Natural killer cell (primary cell): Measurements from ENCODE around the gene TNNI3K. TPM values are rescaled to one million over a fixed set of nuclear protein-coding genes. Genes with fewer than 3 reads are reported as not detected.

Experiments used
- ATAC-seq, 3 donors: fragments of 150-1000 bp in 2 of 3; fragments of 200-7000 bp in 1 of 3; cut with Tn5 transposase; 1 replicate in 1 of 3; 2 replicates in 2 of 3; pipeline ENCODE4 v1.10.0; 2021; ENCODE audit warnings: mild to moderate bottlenecking in 2 of 3, moderate library complexity in 2 of 3
- DNase-seq, 2 donors: peaks; one replicate each; pipeline versions ENCODE4 v3.0.0 to v3.0.0-alpha.2; 2013 to 2021; ENCODE audit warnings: mixed read lengths in 1 of 2
- H3K27ac ChIP-seq: one replicate; pipeline ENCODE4 v1.5.1; 2013; ENCODE audit warnings: mild to moderate bottlenecking, low read length
- H3K27me3 ChIP-seq: one replicate; pipeline ENCODE4 v1.6.1; 2013; ENCODE audit warnings: low read length; ENCODE audit not compliant: control insufficient read depth, insufficient read depth
- H3K36me3 ChIP-seq: one replicate; pipeline ENCODE4 v1.6.1; 2013; ENCODE audit warnings: low read length; ENCODE audit not compliant: control insufficient read depth, insufficient read depth
- H3K4me1 ChIP-seq: one replicate; pipeline ENCODE4 v1.6.1; 2013; ENCODE audit warnings: low read length; ENCODE audit not compliant: control insufficient read depth, insufficient read depth
- H3K4me3 ChIP-seq: one replicate; pipeline ENCODE4 v1.5.1; 2013; ENCODE audit warnings: low read length
- H3K9me3 ChIP-seq: one replicate; pipeline ENCODE4 v1.6.1; 2013; ENCODE audit warnings: low read length; ENCODE audit not compliant: control insufficient read depth, insufficient read depth
- H3K27ac Mint-ChIP-seq, 2 donors: one replicate each; pipeline ENCODE4 v1.8.0; 2022; ENCODE audit warnings: mild to moderate bottlenecking in 2 of 2, mixed read lengths in 2 of 2, moderate library complexity in 1 of 2
- H3K27me3 Mint-ChIP-seq, 2 donors: one replicate each; pipeline ENCODE4 v1.8.0; 2022; ENCODE audit warnings: low read depth in 2 of 2, mixed read lengths in 2 of 2
- H3K36me3 Mint-ChIP-seq: one replicate; pipeline ENCODE4 v1.8.0; 2022; ENCODE audit warnings: mixed read lengths
- H3K4me1 Mint-ChIP-seq, 2 donors: one replicate each; pipeline ENCODE4 v1.8.0; 2022; ENCODE audit warnings: mixed read lengths in 2 of 2
- H3K4me3 Mint-ChIP-seq: one replicate; pipeline ENCODE4 v1.8.0; 2022; ENCODE audit warnings: mild to moderate bottlenecking, moderate library complexity, mixed read lengths
- H3K9me3 Mint-ChIP-seq, 2 donors: one replicate each; pipeline ENCODE4 v1.8.0; 2022; ENCODE audit warnings: mixed read lengths in 2 of 2
- CTCF ChIP-seq: fragments of 200-600 bp; IDR thresholded peaks from one replicate; pipeline ENCODE4 v1.8.0; 2022; ENCODE audit warnings: antibody characterized with exemption
- WGBS: methylation state at CpG from one replicate; pipeline ENCODE4 v1.1.7; 2013; ENCODE audit warnings: missing lambda C conversion rate; ENCODE audit not compliant: insufficient coverage; 5-methylcytosine and 5-hydroxymethylcytosine counted together
- intact Hi-C: fragments of 100-400 bp; cut with micrococcal nuclease; formaldehyde crosslinking; loops from one replicate; pipeline ENCODE4 v1.14.2; 2022
- total RNA-seq, 4 donors: library from RNA; stranded (reverse); fragments of 120-200 nt in 1 of 4; gene quantifications; one replicate each; pipeline versions ENCODE4 v1.2.3 to v1.2.4, GENCODE V29; 2013 to 2022

Gene TNNI3K
- total RNA-seq, 3 donors from 2014 or later (not counting 1 experiment from before 2014, with no cell fraction given): 0.72 TPM; not detected in 2

GRCh38 chr1:74465193-74465681 lies 230.1 kb downstream of the TNNI3K start:
- H3K36me3 Mint-ChIP-seq: no peaks in the 10 kb centered on the region
- H3K4me3 ChIP-seq: no peak overlapping the region
- no peaks in the 10 kb centered on the region for H3K27me3 ChIP-seq
- DNase-seq: no peak
- WGBS: 95% methylated on average over 24 of the region's 24 CpGs
- no peaks in the 10 kb centered on the region for H3K4me1 Mint-ChIP-seq
- H3K27me3 Mint-ChIP-seq: no peaks in the 10 kb centered on the region
- H3K4me3 Mint-ChIP-seq: no peak overlapping the region
- intact Hi-C loops: no loop called here
- no peak for TF ChIP-seq CTCF
- no peaks in the 10 kb centered on the region for H3K36me3 ChIP-seq
- H3K9me3 Mint-ChIP-seq: no peaks in the 10 kb centered on the region
- no peak overlapping the region for H3K27ac Mint-ChIP-seq
- H3K27ac ChIP-seq: no peak overlapping the region
- no peak for ATAC-seq
- no peaks in the 10 kb centered on the region for H3K9me3 ChIP-seq
- no peaks in the 10 kb centered on the region for H3K4me1 ChIP-seq

DNA sequence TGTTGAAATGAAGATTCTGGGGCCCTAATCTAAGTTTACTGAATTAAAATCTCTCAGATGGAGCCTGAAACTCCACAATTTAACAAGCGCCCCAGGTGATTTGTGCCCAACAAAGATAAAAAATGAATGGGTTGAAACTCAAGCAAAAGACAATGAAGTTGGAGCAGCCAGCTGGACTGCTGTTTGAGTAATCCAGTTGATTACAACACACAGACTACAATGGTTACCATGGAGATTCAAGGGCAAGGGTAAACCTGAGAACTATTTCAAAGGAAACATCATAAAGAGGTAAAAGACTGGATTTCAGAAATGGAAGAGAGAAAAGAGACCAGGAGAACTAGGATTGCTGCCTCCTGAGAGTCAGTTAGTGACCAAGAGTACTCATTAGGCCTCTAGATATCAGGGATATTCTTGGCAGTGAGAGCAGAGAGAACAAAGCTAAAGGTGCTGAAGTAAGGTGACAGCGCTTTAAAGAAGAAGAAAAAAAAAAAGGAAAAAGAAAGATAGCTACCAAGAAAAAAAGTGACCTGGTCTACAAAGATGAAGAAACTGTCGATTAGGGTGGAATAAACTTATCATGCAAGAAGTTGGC lies 232.7 kb downstream of the TNNI3K start:
- no peaks in the 10 kb centered on the region for H3K36me3 Mint-ChIP-seq
- ATAC-seq (no peak), DNase-seq (no peak)
- no peaks in the 10 kb centered on the region for H3K9me3 ChIP-seq
- no peak overlapping the region for H3K27ac ChIP-seq
- WGBS: 95% methylated on average over 3 of the region's 3 CpGs
- no peak overlapping the region for H3K4me3 Mint-ChIP-seq
- no peaks in the 10 kb centered on the region for H3K27me3 Mint-ChIP-seq
- no peak overlapping the region for H3K27ac Mint-ChIP-seq
- H3K4me3 ChIP-seq: no peak overlapping the region
- H3K36me3 ChIP-seq: no peaks in the 10 kb centered on the region
- no peaks in the 10 kb centered on the region for H3K9me3 Mint-ChIP-seq
- no peaks in the 10 kb centered on the region for H3K4me1 ChIP-seq
- no peaks in the 10 kb centered on the region for H3K4me1 Mint-ChIP-seq
- no peak for TF ChIP-seq CTCF
- no peaks in the 10 kb centered on the region for H3K27me3 ChIP-seq
- intact Hi-C loops: no loop called here

GRCh38 chr1:74468982-74469603 lies 233.9 kb downstream of the TNNI3K start:
- 20% methylated on average over 1 of the region's 2 CpGs for WGBS
- no peaks in the 10 kb centered on the region for H3K36me3 Mint-ChIP-seq
- Histone ChIP-seq H3K4me3 (no peak overlapping the region), H3K9me3 (no peaks in the 10 kb centered on the region), H3K4me1 (no peaks in the 10 kb centered on the region), H3K27ac (no peak overlapping the region), H3K36me3 (no peaks in the 10 kb centered on the region), H3K27me3 (no peaks in the 10 kb centered on the region)
- no peak for TF ChIP-seq CTCF
- H3K4me3 Mint-ChIP-seq: no peak overlapping the region
- intact Hi-C loops: no loop called here
- H3K9me3 Mint-ChIP-seq: no peaks in the 10 kb centered on the region
- no peak for ATAC-seq
- no peaks in the 10 kb centered on the region for H3K4me1 Mint-ChIP-seq
- peak in 1 of 2 donors; percentile 4 for DNase-seq
- no peaks in the 10 kb centered on the region for H3K27me3 Mint-ChIP-seq
- no peak overlapping the region for H3K27ac Mint-ChIP-seq
